ENCODE results near the gene RCBTB2. TPM values are rescaled to one million over a fixed set of nuclear protein-coding genes. Genes with fewer than 3 reads are reported as not detected.

RCBTB2 gene
- total and polyA plus RNA-seq, 12 donors: 9.8 to 36.4 (median 16.9) TPM

DNA sequence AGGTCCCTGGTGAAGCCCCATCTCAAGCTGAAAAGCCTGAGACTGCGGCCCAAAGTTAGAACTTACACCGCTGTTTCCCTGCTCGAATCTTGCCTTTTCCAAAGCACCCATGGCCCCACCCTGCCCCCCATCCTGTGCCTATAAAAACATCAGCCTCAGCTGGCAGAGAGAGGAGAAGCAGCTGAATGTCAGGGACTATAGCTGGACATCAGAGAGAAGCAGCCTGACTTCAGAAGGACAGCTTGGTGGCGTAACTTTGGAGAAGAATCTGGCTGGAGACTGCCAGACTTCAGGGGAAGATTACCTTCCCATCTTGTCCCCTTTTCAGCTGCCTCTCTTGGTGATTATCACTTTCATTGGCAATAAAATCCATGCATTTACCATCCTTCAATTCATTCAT lies 9.3 kb upstream of the RCBTB2 start:
- Histone ChIP-seq H3K4me1 (replicated peaks in 1 of 2) (peaks cover 0 to 15% of the 10 kb centered on the region in 2 donors), H3K27ac (peak overlapping the region in 2 of 5 donors; percentile 30 to 36), H3K36me3 (replicated peaks in 1 of 2) (no peaks in the 10 kb centered on the region), H3K27me3 (no peaks in the 10 kb centered on the region), H3K4me3 (no peak overlapping the region), H3K9me3 (replicated peaks in 1 of 3) (no peaks in the 10 kb centered on the region)
- DNase-seq: no peak
- TF ChIP-seq POLR2A (IDR thresholded peaks at IDR 0.05): no peak
- intact Hi-C loops (cut with DNase I): no loop called here
- WGBS, 4 donors: 90 to 93% (median 92%) methylated on average over 4 of the region's 4 CpGs

- TF ChIP-seq CTCF (IDR thresholded peaks at IDR 0.05) (no peak), POLR2A (IDR thresholded peaks at IDR 0.05) (no peak)
- intact Hi-C loops (cut with DNase I): no loop called here
- peak; percentile 43 to 80 (median 63) for DNase-seq
- Histone ChIP-seq H3K4me1 (replicated peaks in 1 of 2) (peaks cover 0 to 15% of the 10 kb centered on the region in 2 donors), H3K9me3 (replicated peaks in 1 of 3) (no peaks in the 10 kb centered on the region), H3K4me3 (no peak overlapping the region), H3K27ac (no peak overlapping the region), H3K27me3 (no peaks in the 10 kb centered on the region), H3K36me3 (replicated peaks in 1 of 2) (no peaks in the 10 kb centered on the region)
Measured at GRCh38 chr13:48539550-48539949, 6.7 kb upstream of the RCBTB2 start.

- intact Hi-C loops (cut with DNase I): no loop called here
- H3K36me3 ChIP-seq (replicated peaks in 1 of 2): no peaks in the 10 kb centered on the region
- no peaks in the 10 kb centered on the region for H3K27me3 ChIP-seq
- H3K4me3 ChIP-seq: no peak overlapping the region
- WGBS, 4 donors: 77 to 89% (median 84%) methylated on average over 5 of the region's 5 CpGs
- DNase-seq: no peak
- no peak for TF ChIP-seq POLR2A (IDR thresholded peaks at IDR 0.05)
- no peak for TF ChIP-seq CTCF (IDR thresholded peaks at IDR 0.05)
- no peaks in the 10 kb centered on the region for H3K9me3 ChIP-seq (replicated peaks in 1 of 3)
- H3K27ac ChIP-seq: no peak overlapping the region
- peaks cover 0 to 1% of the 10 kb centered on the region in 2 donors for H3K4me1 ChIP-seq (replicated peaks in 1 of 2)
Measured at GRCh38 chr13:48536621-48537250, 3.9 kb upstream of the RCBTB2 start.

DNA sequence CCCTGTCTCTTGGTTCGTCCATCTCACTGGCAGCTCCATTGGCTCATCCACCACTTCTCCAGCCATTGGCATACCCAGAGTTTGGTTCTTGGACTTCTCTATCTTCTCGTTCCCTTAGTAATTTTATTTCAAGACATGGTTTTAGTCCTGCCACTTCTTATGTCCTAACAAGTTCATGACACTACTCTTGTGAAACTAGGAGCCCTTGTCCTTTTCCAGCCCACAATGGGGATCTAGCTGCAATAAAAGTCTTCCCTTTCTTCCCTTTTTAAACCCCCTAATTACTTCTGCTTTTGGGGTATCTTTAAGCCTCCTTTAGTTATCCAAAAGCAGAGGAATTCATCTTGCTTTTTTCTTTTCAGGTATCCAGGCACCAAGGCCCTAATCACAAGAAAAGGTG lies 2.9 kb upstream of the RCBTB2 start:
- Histone ChIP-seq H3K27me3 (no peaks in the 10 kb centered on the region), H3K27ac (peak overlapping the region in 1 of 5 donors; percentile 17), H3K4me3 (no peak overlapping the region), H3K36me3 (replicated peaks in 1 of 2) (no peaks in the 10 kb centered on the region), H3K9me3 (replicated peaks in 1 of 3) (no peaks in the 10 kb centered on the region), H3K4me1 (replicated peaks in 1 of 2) (peaks cover 0 to 10% of the 10 kb centered on the region in 2 donors)
- 78 to 87% (median 81%) methylated on average over 2 of the region's 2 CpGs for WGBS, 4 donors
- intact Hi-C loops (cut with DNase I): no loop called here
- TF ChIP-seq POLR2A (IDR thresholded peaks at IDR 0.05) (no peak), CTCF (IDR thresholded peaks at IDR 0.05) (no peak)
- DNase-seq: no peak

GRCh38 chr13:48534911-48535501 lies 2.1 kb upstream of the RCBTB2 start:
- DNase-seq: no peak
- H3K4me3 ChIP-seq: no peak overlapping the region
- peaks cover 0 to 13% of the 10 kb centered on the region in 2 donors for H3K4me1 ChIP-seq (replicated peaks in 1 of 2)
- no peaks in the 10 kb centered on the region for H3K36me3 ChIP-seq (replicated peaks in 1 of 2)
- no peak overlapping the region for H3K27ac ChIP-seq
- WGBS, 4 donors: 93 to 99% (median 96%) methylated on average over 5 of the region's 5 CpGs
- intact Hi-C loops (cut with DNase I): no loop called here
- no peaks in the 10 kb centered on the region for H3K9me3 ChIP-seq (replicated peaks in 1 of 3)
- no peak for TF ChIP-seq CTCF (IDR thresholded peaks at IDR 0.05)
- TF ChIP-seq POLR2A (IDR thresholded peaks at IDR 0.05): no peak
- no peaks in the 10 kb centered on the region for H3K27me3 ChIP-seq
